SK-N-SH treated with all-trans-retinoic acid at 6 μM for 48 hours (cell line): ENCODE measurements around the gene DLG2.

Source experiments
- ATAC-seq: fragments of 200-7000 bp; cut with Tn5 transposase; 3 replicates; pipeline ENCODE4 v1.9.1; 2020; ENCODE audit warnings: mild to moderate bottlenecking, moderate library complexity
- ARNTL ChIP-seq: fragments of 450-650 bp; formaldehyde crosslinking; IDR thresholded peaks from 2 replicates; pipeline ENCODE4 v1.5.0; 2020; ENCODE audit warnings: low read depth, mild to moderate bottlenecking, moderate library complexity, borderline replicate concordance
- BACH2 ChIP-seq: fragments of 250-450 bp; sonication (Bioruptor Pico); IDR thresholded peaks from 2 replicates; pipeline ENCODE4 v1.9.0; 2021; ENCODE audit warnings: mild to moderate bottlenecking, borderline replicate concordance
- CSDC2 ChIP-seq: fragments of 250-450 bp; sonication (Bioruptor Pico); IDR thresholded peaks from 2 replicates; pipeline ENCODE4 v1.5.0; 2020; ENCODE audit warnings: mild to moderate bottlenecking, moderate library complexity
- GLIS3 ChIP-seq: fragments of 250-450 bp; sonication (Bioruptor Pico); IDR thresholded peaks from 2 replicates; pipeline ENCODE4 v1.5.0; 2020; ENCODE audit warnings: mild to moderate bottlenecking, moderate library complexity
- ISL1 ChIP-seq: fragments of 250-450 bp; sonication (Bioruptor Pico); IDR thresholded peaks from 2 replicates; pipeline ENCODE4 v2.1.2; 2022; ENCODE audit warnings: mild to moderate bottlenecking, moderate library complexity
- OSR1 ChIP-seq: fragments of 250-450 bp; sonication (Bioruptor Pico); IDR thresholded peaks from 2 replicates; pipeline ENCODE4 v1.8.0; 2022; ENCODE audit warnings: moderate library complexity, mild to moderate bottlenecking, inconsistent platforms
- POU6F1 ChIP-seq: fragments of 250-450 bp; sonication (Bioruptor Pico); IDR thresholded peaks from 2 replicates; pipeline ENCODE4 v1.8.0; 2021; ENCODE audit warnings: low read depth, mild to moderate bottlenecking, moderate library complexity, borderline replicate concordance
- RARB ChIP-seq: fragments of 250-450 bp; sonication (Bioruptor Pico); IDR thresholded peaks from 2 replicates; pipeline ENCODE4 v1.8.0; 2021; ENCODE audit warnings: mild to moderate bottlenecking, moderate library complexity
- SNAI2 ChIP-seq: fragments of 250-450 bp; sonication (Bioruptor Pico); IDR thresholded peaks from 2 replicates; pipeline ENCODE4 v1.5.0; 2020; ENCODE audit warnings: mild to moderate bottlenecking, moderate library complexity
- TCF4 ChIP-seq: fragments of 250-450 bp; sonication (Bioruptor Pico); IDR thresholded peaks from 2 replicates; pipeline ENCODE4 v1.8.0; 2021; ENCODE audit warnings: mild to moderate bottlenecking, moderate library complexity, borderline replicate concordance
- TOX ChIP-seq: fragments of 250-450 bp; sonication (Bioruptor Pico); IDR thresholded peaks from 2 replicates; pipeline ENCODE4 v1.8.0; 2021; ENCODE audit warnings: mild to moderate bottlenecking, moderate library complexity, borderline replicate concordance
- TSHZ2 ChIP-seq: fragments of 250-450 bp; sonication (Bioruptor Pico); IDR thresholded peaks from 2 replicates; pipeline ENCODE4 v1.5.0; 2020; ENCODE audit warnings: mild to moderate bottlenecking, moderate library complexity
- ZC3H10 ChIP-seq: fragments of 250-450 bp; sonication (Bioruptor Pico); IDR thresholded peaks from 2 replicates; pipeline ENCODE4 v1.5.1; 2021; ENCODE audit warnings: mild to moderate bottlenecking, moderate library complexity
- ZFP3 ChIP-seq: fragments of 250-450 bp; sonication (Bioruptor Pico); IDR thresholded peaks from 2 replicates; pipeline ENCODE4 v1.5.0; 2020; ENCODE audit warnings: mild to moderate bottlenecking, moderate library complexity
- ZFP30 ChIP-seq: fragments of 450-650 bp; formaldehyde crosslinking; IDR thresholded peaks from 2 replicates; pipeline ENCODE4 v1.5.0; 2022; ENCODE audit warnings: mild to moderate bottlenecking, moderate library complexity
- ZNF565 ChIP-seq: fragments of 450-650 bp; formaldehyde crosslinking; conservative IDR thresholded peaks from 2 replicates; pipeline ENCODE4 v1.5.0; 2020; ENCODE audit warnings: low read depth, mild to moderate bottlenecking, moderate library complexity
- ZNF8 ChIP-seq: fragments of 450-650 bp; formaldehyde crosslinking; IDR thresholded peaks from 2 replicates; pipeline ENCODE4 v1.5.0; 2020; ENCODE audit warnings: mild to moderate bottlenecking, moderate library complexity
- TF ChIP-seq, protein P1 (sequence below): fragments of 250-450 bp; sonication (Bioruptor Pico); IDR thresholded peaks from 2 replicates; pipeline ENCODE4 v1.8.0; 2020; ENCODE audit warnings: mild to moderate bottlenecking, moderate library complexity, borderline replicate concordance
- TF ChIP-seq, protein P2 (sequence below): fragments of 250-450 bp; sonication (Bioruptor Pico); IDR thresholded peaks from 2 replicates; pipeline ENCODE4 v1.5.1; 2020; ENCODE audit warnings: low read depth, mild to moderate bottlenecking, moderate library complexity
- TF ChIP-seq, protein P3 (sequence below): fragments of 250-450 bp; sonication (Bioruptor Pico); IDR thresholded peaks from 2 replicates; pipeline ENCODE4 v1.5.1; 2021; ENCODE audit warnings: mild to moderate bottlenecking, moderate library complexity

DLG2 gene

DNA sequence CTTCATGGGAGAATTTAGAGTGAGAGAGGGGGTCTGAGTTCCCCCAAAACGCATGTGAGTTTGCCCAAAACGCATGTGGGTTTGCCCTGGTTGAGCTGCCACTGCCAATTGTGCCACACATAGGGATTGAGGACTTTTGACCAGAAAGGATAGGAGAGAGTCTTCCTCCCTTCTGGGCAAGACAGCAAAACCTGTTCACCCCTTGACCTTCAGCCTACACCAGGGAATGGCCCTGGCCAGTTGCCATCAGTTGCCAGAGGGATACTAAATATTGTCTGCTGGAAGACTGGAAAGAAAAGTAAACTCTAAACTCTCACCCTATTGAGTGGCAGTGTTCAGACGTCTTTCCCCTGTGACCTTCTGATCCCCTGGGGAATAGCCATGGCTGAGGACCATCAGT lies 363.8 kb downstream of the DLG2 start:
- no peak for TF ChIP-seq ZNF8 (CRISPR knock-in tag)
- no peak for TF ChIP-seq RARB (CRISPR knock-in tag)
- no peak for TF ChIP-seq GLIS3 (CRISPR knock-in tag)
- TF ChIP-seq ARNTL (CRISPR knock-in tag): no peak
- TF ChIP-seq, protein P1, sequence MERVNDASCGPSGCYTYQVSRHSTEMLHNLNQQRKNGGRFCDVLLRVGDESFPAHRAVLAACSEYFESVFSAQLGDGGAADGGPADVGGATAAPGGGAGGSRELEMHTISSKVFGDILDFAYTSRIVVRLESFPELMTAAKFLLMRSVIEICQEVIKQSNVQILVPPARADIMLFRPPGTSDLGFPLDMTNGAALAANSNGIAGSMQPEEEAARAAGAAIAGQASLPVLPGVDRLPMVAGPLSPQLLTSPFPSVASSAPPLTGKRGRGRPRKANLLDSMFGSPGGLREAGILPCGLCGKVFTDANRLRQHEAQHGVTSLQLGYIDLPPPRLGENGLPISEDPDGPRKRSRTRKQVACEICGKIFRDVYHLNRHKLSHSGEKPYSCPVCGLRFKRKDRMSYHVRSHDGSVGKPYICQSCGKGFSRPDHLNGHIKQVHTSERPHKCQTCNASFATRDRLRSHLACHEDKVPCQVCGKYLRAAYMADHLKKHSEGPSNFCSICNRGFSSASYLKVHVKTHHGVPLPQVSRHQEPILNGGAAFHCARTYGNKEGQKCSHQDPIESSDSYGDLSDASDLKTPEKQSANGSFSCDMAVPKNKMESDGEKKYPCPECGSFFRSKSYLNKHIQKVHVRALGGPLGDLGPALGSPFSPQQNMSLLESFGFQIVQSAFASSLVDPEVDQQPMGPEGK (CRISPR knock-in tag): no peak
- TF ChIP-seq CSDC2 (CRISPR knock-in tag): no peak
- TF ChIP-seq SNAI2 (CRISPR knock-in tag): no peak
- no peak for TF ChIP-seq ZFP3 (CRISPR knock-in tag)
- no peak for TF ChIP-seq ZFP30 (CRISPR knock-in tag)
- TF ChIP-seq TCF4 (CRISPR knock-in tag): no peak
- no peak for TF ChIP-seq OSR1
- no peak for TF ChIP-seq BACH2 (CRISPR knock-in tag)
- no peak for ATAC-seq

- no peak for ATAC-seq
Measured at GRCh38 chr11:85257837-85258236, 369.3 kb downstream of the DLG2 start.

More at GRCh38 chr11:85257837-85258236, 369.3 kb downstream of the DLG2 start:
- TF ChIP-seq POU6F1 (CRISPR knock-in tag): no peak
- TF ChIP-seq ZNF565 (CRISPR knock-in tag): no peak
- no peak for TF ChIP-seq TCF4 (CRISPR knock-in tag)
- no peak for TF ChIP-seq ZFP30 (CRISPR knock-in tag)
- TF ChIP-seq TOX (CRISPR knock-in tag): no peak
- no peak for TF ChIP-seq RARB (CRISPR knock-in tag)
- TF ChIP-seq ARNTL (CRISPR knock-in tag): no peak
- no peak for TF ChIP-seq GLIS3 (CRISPR knock-in tag)
- no peak for TF ChIP-seq ZC3H10 (CRISPR knock-in tag)
- TF ChIP-seq, protein P2, sequence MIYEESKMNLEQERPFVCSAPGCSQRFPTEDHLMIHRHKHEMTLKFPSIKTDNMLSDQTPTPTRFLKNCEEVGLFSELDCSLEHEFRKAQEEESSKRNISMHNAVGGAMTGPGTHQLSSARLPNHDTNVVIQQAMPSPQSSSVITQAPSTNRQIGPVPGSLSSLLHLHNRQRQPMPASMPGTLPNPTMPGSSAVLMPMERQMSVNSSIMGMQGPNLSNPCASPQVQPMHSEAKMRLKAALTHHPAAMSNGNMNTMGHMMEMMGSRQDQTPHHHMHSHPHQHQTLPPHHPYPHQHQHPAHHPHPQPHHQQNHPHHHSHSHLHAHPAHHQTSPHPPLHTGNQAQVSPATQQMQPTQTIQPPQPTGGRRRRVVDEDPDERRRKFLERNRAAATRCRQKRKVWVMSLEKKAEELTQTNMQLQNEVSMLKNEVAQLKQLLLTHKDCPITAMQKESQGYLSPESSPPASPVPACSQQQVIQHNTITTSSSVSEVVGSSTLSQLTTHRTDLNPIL (CRISPR knock-in tag): no peak
- TF ChIP-seq TSHZ2 (CRISPR knock-in tag): no peak
- no peak for TF ChIP-seq CSDC2 (CRISPR knock-in tag)
- no peak for TF ChIP-seq ZFP3 (CRISPR knock-in tag)
- TF ChIP-seq ISL1 (CRISPR knock-in tag): no peak
- TF ChIP-seq BACH2 (CRISPR knock-in tag): no peak
- TF ChIP-seq, protein P3, sequence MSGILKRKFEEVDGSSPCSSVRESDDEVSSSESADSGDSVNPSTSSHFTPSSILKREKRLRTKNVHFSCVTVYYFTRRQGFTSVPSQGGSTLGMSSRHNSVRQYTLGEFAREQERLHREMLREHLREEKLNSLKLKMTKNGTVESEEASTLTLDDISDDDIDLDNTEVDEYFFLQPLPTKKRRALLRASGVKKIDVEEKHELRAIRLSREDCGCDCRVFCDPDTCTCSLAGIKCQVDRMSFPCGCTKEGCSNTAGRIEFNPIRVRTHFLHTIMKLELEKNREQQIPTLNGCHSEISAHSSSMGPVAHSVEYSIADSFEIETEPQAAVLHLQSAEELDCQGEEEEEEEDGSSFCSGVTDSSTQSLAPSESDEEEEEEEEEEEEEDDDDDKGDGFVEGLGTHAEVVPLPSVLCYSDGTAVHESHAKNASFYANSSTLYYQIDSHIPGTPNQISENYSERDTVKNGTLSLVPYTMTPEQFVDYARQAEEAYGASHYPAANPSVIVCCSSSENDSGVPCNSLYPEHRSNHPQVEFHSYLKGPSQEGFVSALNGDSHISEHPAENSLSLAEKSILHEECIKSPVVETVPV (CRISPR knock-in tag): no peak
- TF ChIP-seq, all 23 proteins: peak for 0
